ENCODE results near the gene HTR1D.
"Not testable (repeated sequence)": the region's sequence is repeated elsewhere in the genome, so short reads cannot be mapped to it uniquely, and the experiment has no call there.

The HTR1D gene

GRCh38 chr1:23215751-23216449, 1.4 kb downstream of the HTR1D start:
- DNase-seq, result no peak

GRCh38 chr1:23215291-23215690, 2.0 kb downstream of the HTR1D start:
- no peak for DNase-seq

GRCh38 chr1:23214640-23215039, 2.7 kb downstream of the HTR1D start:
- DNase-seq, result no peak

GRCh38 chr1:23211955-23212354, 5.3 kb downstream of the HTR1D start:
- DNase-seq, result no peak

- no peak for DNase-seq
Measured at GRCh38 chr1:23210963-23211362, 6.3 kb downstream of the HTR1D start.

- no peak for DNase-seq
Measured at GRCh38 chr1:23210351-23210785, 6.9 kb downstream of the HTR1D start.

GRCh38 chr1:23209770-23210169, 7.5 kb downstream of the HTR1D start:
- DNase-seq, result no peak

GRCh38 chr1:23208527-23208926, 8.8 kb downstream of the HTR1D start:
- no peak for DNase-seq

- not testable (repeated sequence) for DNase-seq
Measured at GRCh38 chr1:23207733-23208132, 9.6 kb downstream of the HTR1D start.

GRCh38 chr1:23202263-23202749, 15.0 kb downstream of the HTR1D start:
- DNase-seq, result no peak

- DNase-seq, result no peak
Measured at GRCh38 chr1:23200883-23201282, 16.4 kb downstream of the HTR1D start.

- DNase-seq, result no peak
Measured at GRCh38 chr1:23198373-23198772, 18.9 kb downstream of the HTR1D start.

GRCh38 chr1:23196627-23197328, 20.5 kb downstream of the HTR1D start:
- DNase-seq, result no peak

- no peak for DNase-seq
Measured at GRCh38 chr1:23194119-23194984, 22.9 kb downstream of the HTR1D start.

- no peak for DNase-seq
Measured at GRCh38 chr1:23193391-23194118, 23.7 kb downstream of the HTR1D start.

GRCh38 chr1:23191199-23191598, 26.1 kb downstream of the HTR1D start:
- no peak for DNase-seq

- DNase-seq, result not testable (repeated sequence)
Measured at GRCh38 chr1:23188936-23189452, 28.3 kb downstream of the HTR1D start.

- DNase-seq, result no peak
Measured at GRCh38 chr1:23188434-23188884, 28.8 kb downstream of the HTR1D start.

GRCh38 chr1:23187637-23188036, 29.7 kb downstream of the HTR1D start:
- DNase-seq, result no peak

- no peak for DNase-seq
Measured at GRCh38 chr1:23185381-23185780, 31.9 kb downstream of the HTR1D start.

- peak; percentile 25 for DNase-seq
Measured at GRCh38 chr1:23184212-23184934, 32.9 kb downstream of the HTR1D start.
